Activated naive CD4-positive, alpha-beta T cell treated with anti-CD3 and anti-CD28 coated beads, Interleukin-2, amount 10 ng/mL, durations not matched to agents 7 days and 5 days (primary cell): ENCODE results near the gene NIN.
"Not testable (repeated sequence)": the region's sequence is repeated elsewhere in the genome, so short reads cannot be mapped to it uniquely, and the experiment has no call there.

Experiments used
- CTCF ChIA-PET: fragments of 350-600 bp; sonication (Branson Sonifier 250); formaldehyde crosslinking; loops from one replicate; lab custom pipeline; 2021; ENCODE audit warnings: antibody characterized with exemption; lab: Charles Lee
- DNase-seq: peaks from one replicate; pipeline ENCODE4 v3.0.0-alpha.2; 2020
- H3K27ac Mint-ChIP-seq: one replicate; pipeline ENCODE4 v1.8.0; 2021; ENCODE audit warnings: mild to moderate bottlenecking, moderate library complexity, mixed read lengths
- H3K27me3 Mint-ChIP-seq: one replicate; pipeline ENCODE4 v1.8.0; 2021; ENCODE audit warnings: mild to moderate bottlenecking, mixed read lengths
- H3K36me3 Mint-ChIP-seq: one replicate; pipeline ENCODE4 v1.8.0; 2021; ENCODE audit warnings: mixed read lengths
- H3K4me1 Mint-ChIP-seq: one replicate; pipeline ENCODE4 v1.8.0; 2021; ENCODE audit warnings: mixed read lengths
- H3K4me3 Mint-ChIP-seq: one replicate; pipeline ENCODE4 v1.8.0; 2021; ENCODE audit warnings: mild to moderate bottlenecking, moderate library complexity, mixed read lengths
- H3K9me3 Mint-ChIP-seq: one replicate; pipeline ENCODE4 v1.8.0; 2021; ENCODE audit warnings: mixed read lengths

Gene NIN

GRCh38 chr14:50717811-50718210 is 113.2 kb downstream of the NIN start:
- CTCF ChIA-PET = interaction anchor here (0.6 to 1.0 kb wide), 2 partner anchors 134 to 142 kb away, joined by 3 read pairs; no protein-coding TSS in a partner anchor
- Mint-ChIP-seq H3K4me3 (no peak overlapping the region), H3K9me3 (no peaks in the 10 kb centered on the region), H3K27ac (no peak overlapping the region), H3K36me3 (peaks cover 19% of the 10 kb centered on the region), H3K4me1 (no peaks in the 10 kb centered on the region), H3K27me3 (peaks cover 5% of the 10 kb centered on the region)
- DNase-seq = no peak

GRCh38 chr14:50714450-50715073 is 116.4 kb downstream of the NIN start:
- H3K27me3 Mint-ChIP-seq = peaks cover 10% of the 10 kb centered on the region
- H3K4me1 Mint-ChIP-seq = no peaks in the 10 kb centered on the region
- H3K36me3 Mint-ChIP-seq = no peaks in the 10 kb centered on the region
- DNase-seq = no peak
- H3K27ac Mint-ChIP-seq = no peak overlapping the region
- CTCF ChIA-PET = interaction anchor here (0.8 to 2.6 kb wide), 30 partner anchors 9 to 172 kb away, joined by 3 to 19 read pairs (median 5); no protein-coding TSS in a partner anchor
- no peaks in the 10 kb centered on the region for H3K9me3 Mint-ChIP-seq
- H3K4me3 Mint-ChIP-seq = no peak overlapping the region

- Mint-ChIP-seq H3K36me3 (no peaks in the 10 kb centered on the region), H3K4me1 (no peaks in the 10 kb centered on the region), H3K27me3 (peaks cover 10% of the 10 kb centered on the region), H3K9me3 (no peaks in the 10 kb centered on the region), H3K4me3 (no peak overlapping the region), H3K27ac (no peak overlapping the region)
- DNase-seq = no peak
- CTCF ChIA-PET = interaction anchor here (0.8 to 1.7 kb wide), 3 partner anchors 9 to 111 kb away, joined by 3 to 4 read pairs (median 4); no protein-coding TSS in a partner anchor
Observed at GRCh38 chr14:50711043-50711442, 119.9 kb downstream of the NIN start.

GRCh38 chr14:50705026-50705593 is 125.9 kb downstream of the NIN start:
- Mint-ChIP-seq H3K4me3 (no peak overlapping the region), H3K9me3 (no peaks in the 10 kb centered on the region), H3K27me3 (peaks cover 17% of the 10 kb centered on the region), H3K36me3 (no peaks in the 10 kb centered on the region), H3K27ac (no peak overlapping the region), H3K4me1 (no peaks in the 10 kb centered on the region)
- no peak for DNase-seq
- CTCF ChIA-PET = interaction anchor here (0.6 kb wide), 2 partner anchors 16 to 88 kb away, joined by 3 read pairs; no protein-coding TSS in a partner anchor

- DNase-seq = no peak
- CTCF ChIA-PET = no interaction called here
Observed at GRCh38 chr14:50704454-50705010, 126.4 kb downstream of the NIN start.

GRCh38 chr14:50697659-50698290 is 133.2 kb downstream of the NIN start:
- CTCF ChIA-PET = no interaction called here
- Mint-ChIP-seq H3K27ac (no peak overlapping the region), H3K4me3 (no peak overlapping the region), H3K9me3 (peaks cover 4% of the 10 kb centered on the region), H3K4me1 (no peaks in the 10 kb centered on the region), H3K27me3 (peaks cover 20% of the 10 kb centered on the region), H3K36me3 (no peaks in the 10 kb centered on the region)
- no peak for DNase-seq

More at GRCh38 chr14:50704454-50705010, 126.4 kb downstream of the NIN start:
- Mint-ChIP-seq H3K4me3 (no peak overlapping the region), H3K36me3 (no peaks in the 10 kb centered on the region), H3K27ac (no peak overlapping the region), H3K4me1 (no peaks in the 10 kb centered on the region), H3K27me3 (peaks cover 23% of the 10 kb centered on the region), H3K9me3 (no peaks in the 10 kb centered on the region)

GRCh38 chr14:50694260-50694659 is 136.7 kb downstream of the NIN start:
- H3K4me1 Mint-ChIP-seq, H3K9me3 Mint-ChIP-seq, DNase-seq, H3K36me3 Mint-ChIP-seq, H3K27me3 Mint-ChIP-seq, H3K27ac Mint-ChIP-seq, H3K4me3 Mint-ChIP-seq: not testable (repeated sequence)
- CTCF ChIA-PET = interaction anchor here (1.2 kb wide), 1 partner anchor 79 kb away, joined by 5 read pairs; no protein-coding TSS in a partner anchor

GRCh38 chr14:50688875-50689274 is 142.1 kb downstream of the NIN start:
- Mint-ChIP-seq H3K27me3 (peaks cover 10% of the 10 kb centered on the region), H3K27ac (no peak overlapping the region), H3K9me3 (peaks cover 1% of the 10 kb centered on the region), H3K4me1 (no peaks in the 10 kb centered on the region), H3K4me3 (no peak overlapping the region), H3K36me3 (no peaks in the 10 kb centered on the region)
- CTCF ChIA-PET = interaction anchor here (0.7 kb wide), 1 partner anchor 17 kb away, joined by 3 read pairs; no protein-coding TSS in a partner anchor
- DNase-seq = no peak

- Mint-ChIP-seq H3K9me3 (no peaks in the 10 kb centered on the region), H3K4me1 (peaks cover 8% of the 10 kb centered on the region), H3K27ac (no peak overlapping the region), H3K27me3 (peaks cover 7% of the 10 kb centered on the region), H3K4me3 (no peak overlapping the region), H3K36me3 (no peaks in the 10 kb centered on the region)
- no peak for DNase-seq
- CTCF ChIA-PET = no interaction called here
Observed at GRCh38 chr14:50679674-50680073, 151.3 kb downstream of the NIN start.

GRCh38 chr14:50678163-50678562 is 152.8 kb downstream of the NIN start:
- CTCF ChIA-PET = interaction anchor here (1.7 kb wide), 1 partner anchor 36 kb away, joined by 6 read pairs; no protein-coding TSS in a partner anchor

GRCh38 chr14:50677527-50678063 is 153.4 kb downstream of the NIN start:
- H3K27ac Mint-ChIP-seq = no peak overlapping the region
- no peak for DNase-seq

More at GRCh38 chr14:50678163-50678562, 152.8 kb downstream of the NIN start:
- no peak overlapping the region for H3K27ac Mint-ChIP-seq
- H3K4me1 Mint-ChIP-seq = peaks cover 8% of the 10 kb centered on the region
- no peak for DNase-seq
- H3K36me3 Mint-ChIP-seq = no peaks in the 10 kb centered on the region
- no peak overlapping the region for H3K4me3 Mint-ChIP-seq
- H3K9me3 Mint-ChIP-seq = no peaks in the 10 kb centered on the region
- peaks cover 3% of the 10 kb centered on the region for H3K27me3 Mint-ChIP-seq

GRCh38 chr14:50676814-50677516 is 154.0 kb downstream of the NIN start:
- H3K36me3 Mint-ChIP-seq = no peaks in the 10 kb centered on the region
- no peak overlapping the region for H3K27ac Mint-ChIP-seq
- DNase-seq = no peak
- H3K9me3 Mint-ChIP-seq = no peaks in the 10 kb centered on the region
- CTCF ChIA-PET = interaction anchor here (1.7 kb wide), 1 partner anchor 37 kb away, joined by 6 read pairs; no protein-coding TSS in a partner anchor
- peaks cover 8% of the 10 kb centered on the region for H3K4me1 Mint-ChIP-seq
- H3K27me3 Mint-ChIP-seq = peaks cover 3% of the 10 kb centered on the region
- H3K4me3 Mint-ChIP-seq = no peak overlapping the region

More at GRCh38 chr14:50677527-50678063, 153.4 kb downstream of the NIN start:
- H3K36me3 Mint-ChIP-seq = no peaks in the 10 kb centered on the region
- H3K9me3 Mint-ChIP-seq = no peaks in the 10 kb centered on the region
- H3K4me3 Mint-ChIP-seq = no peak overlapping the region
- peaks cover 3% of the 10 kb centered on the region for H3K27me3 Mint-ChIP-seq
- CTCF ChIA-PET = interaction anchor here (1.7 kb wide), 1 partner anchor 37 kb away, joined by 6 read pairs; no protein-coding TSS in a partner anchor
- H3K4me1 Mint-ChIP-seq = peaks cover 8% of the 10 kb centered on the region

GRCh38 chr14:50675597-50675996 is 155.4 kb downstream of the NIN start:
- Mint-ChIP-seq H3K27ac (no peak overlapping the region), H3K4me3 (no peak overlapping the region), H3K4me1 (peaks cover 8% of the 10 kb centered on the region), H3K9me3 (no peaks in the 10 kb centered on the region), H3K36me3 (no peaks in the 10 kb centered on the region), H3K27me3 (peaks cover 3% of the 10 kb centered on the region)
- CTCF ChIA-PET = interaction anchor here (1.1 kb wide), 1 partner anchor 185 kb away, joined by 3 read pairs; no protein-coding TSS in a partner anchor
- no peak for DNase-seq
